NK-92 treated with Interleukin-12 subunit alpha and Interleukin-12 subunit beta, amount 100 ng/mL, for 24 hours (cell line): ENCODE measurements around the gene MAPK6.

Experiments used
- DNase-seq: peaks from one replicate; lab custom pipeline; 2025; lab: John Stamatoyannopoulos, UW

MAPK6 gene

DNA sequence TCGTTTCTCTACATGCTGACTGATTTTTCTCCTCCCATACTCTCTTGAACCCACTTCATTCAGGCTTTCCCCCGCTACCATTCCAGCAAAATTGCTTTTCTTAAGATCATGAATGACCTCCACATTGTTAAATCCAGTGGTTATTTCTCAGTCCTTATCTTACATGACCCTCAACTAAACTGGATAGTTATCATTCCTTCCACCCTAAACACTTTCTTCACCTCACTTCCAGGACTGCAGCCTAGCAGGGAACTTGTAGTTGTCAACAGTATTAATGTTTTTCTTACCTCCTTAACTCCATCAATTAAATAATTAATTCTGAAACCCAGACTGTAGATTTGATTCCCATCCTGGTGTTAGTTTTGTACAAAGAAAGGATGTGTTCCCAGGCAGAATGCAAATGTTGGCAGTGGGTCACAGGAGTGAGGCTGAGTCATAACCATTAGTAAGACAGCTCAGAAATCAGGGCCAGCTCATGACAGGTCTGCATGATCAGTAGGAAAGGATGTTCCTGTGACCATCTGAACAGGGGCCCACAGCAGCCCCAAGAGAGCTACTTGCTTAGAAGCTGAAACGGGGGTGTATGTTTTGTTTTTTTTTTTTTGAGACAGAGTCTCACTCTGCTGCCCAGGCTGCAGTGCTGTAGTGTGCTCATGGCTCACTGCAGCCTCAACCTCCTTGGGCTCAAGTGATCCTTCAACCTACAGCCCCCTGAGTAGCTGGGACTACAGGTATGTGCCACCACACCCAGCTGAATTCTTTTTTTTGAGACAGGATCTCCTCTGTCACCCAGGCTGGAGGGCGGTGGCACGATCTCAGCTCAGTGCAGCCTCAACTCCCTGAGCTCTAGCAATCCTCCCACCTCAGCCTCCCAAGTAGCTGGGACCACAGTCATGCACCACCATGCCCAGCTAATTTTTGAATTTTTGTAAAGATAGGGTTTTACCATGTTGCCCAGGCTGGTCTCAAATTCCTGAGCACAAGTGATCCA is 84.5 kb downstream of the MAPK6 start:
- peak; percentile 55 for DNase-seq

DNA sequence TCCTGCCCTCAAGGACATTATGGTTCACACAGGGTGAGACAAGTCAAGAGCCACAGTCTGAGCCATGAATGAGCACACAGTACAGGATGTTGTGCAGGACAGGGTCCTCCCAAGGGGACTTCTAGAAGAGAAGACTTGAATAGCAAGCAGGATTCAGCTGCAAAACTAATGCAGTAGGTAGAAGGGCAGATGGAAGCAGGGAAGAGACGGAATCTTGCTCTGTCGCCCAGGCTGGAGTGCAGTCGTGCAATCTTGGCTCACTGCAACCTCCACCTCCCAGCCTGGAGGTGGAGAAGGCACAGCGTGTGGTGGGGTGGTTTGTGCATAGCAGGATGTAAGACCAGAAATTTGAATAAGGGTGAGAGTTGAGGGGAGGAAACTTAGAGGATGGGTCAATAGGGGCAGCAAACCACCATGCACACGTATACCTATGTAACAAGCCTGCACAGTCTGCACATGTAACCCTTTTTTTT is 85.5 kb downstream of the MAPK6 start:
- no peak for DNase-seq

DNA sequence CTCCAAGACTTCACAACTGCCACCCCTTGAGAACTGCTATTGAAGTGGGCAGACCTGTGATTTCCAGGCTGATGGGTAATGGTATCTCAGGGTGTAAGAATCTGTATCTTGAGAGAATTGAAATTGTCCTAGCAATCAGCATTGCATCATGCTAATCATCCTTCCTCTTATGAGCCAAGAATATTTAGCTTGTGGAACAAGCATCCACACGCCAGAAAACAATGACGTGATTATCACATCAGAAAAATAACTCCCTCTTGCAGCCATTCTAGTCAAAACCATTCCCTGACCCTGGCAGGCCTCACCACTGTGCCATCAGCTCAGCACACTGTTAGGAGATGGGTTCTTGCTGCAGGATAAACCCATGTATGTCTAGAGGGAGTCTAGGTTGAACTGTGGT is 86.8 kb downstream of the MAPK6 start:
- DNase-seq = no peak

DNA sequence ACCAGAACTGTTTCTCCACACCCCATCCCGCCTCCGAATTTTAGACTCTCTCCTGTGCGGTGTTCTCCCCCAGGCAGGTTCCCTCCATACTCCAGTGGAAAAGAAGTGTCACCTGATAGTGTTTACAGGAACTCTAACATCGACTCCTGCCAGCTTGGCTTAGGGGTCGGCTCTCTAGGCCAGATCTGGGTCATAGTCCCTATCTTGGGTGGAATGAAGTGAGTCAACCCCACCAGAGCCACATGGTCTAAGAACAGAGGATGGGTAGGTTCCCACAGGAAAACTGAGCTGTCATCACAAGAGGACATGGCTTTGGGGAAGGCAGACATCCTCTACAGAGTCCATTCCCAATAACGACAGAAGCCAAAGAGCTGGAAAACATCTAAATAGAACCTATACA is 87.6 kb downstream of the MAPK6 start:
- no peak for DNase-seq

DNA sequence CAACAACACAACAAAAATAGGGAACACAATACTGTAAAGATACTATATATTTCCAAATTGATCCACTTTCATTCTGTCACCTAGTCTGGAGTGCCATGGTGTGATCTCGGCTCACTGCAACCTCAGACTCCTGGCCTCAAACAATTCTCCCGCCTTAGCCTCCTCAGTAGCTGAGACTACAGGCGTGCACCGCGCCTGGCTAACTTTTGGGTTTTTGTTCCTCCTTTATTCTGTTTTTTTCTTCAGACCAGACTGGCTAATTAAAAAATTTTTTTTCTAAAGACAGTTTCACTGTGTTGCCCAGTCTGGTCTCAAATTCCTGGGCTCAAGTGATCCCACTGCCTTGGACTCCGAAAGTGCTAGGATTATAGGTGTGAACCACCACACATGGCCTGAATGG is 88.2 kb downstream of the MAPK6 start:
- no peak for DNase-seq

DNA sequence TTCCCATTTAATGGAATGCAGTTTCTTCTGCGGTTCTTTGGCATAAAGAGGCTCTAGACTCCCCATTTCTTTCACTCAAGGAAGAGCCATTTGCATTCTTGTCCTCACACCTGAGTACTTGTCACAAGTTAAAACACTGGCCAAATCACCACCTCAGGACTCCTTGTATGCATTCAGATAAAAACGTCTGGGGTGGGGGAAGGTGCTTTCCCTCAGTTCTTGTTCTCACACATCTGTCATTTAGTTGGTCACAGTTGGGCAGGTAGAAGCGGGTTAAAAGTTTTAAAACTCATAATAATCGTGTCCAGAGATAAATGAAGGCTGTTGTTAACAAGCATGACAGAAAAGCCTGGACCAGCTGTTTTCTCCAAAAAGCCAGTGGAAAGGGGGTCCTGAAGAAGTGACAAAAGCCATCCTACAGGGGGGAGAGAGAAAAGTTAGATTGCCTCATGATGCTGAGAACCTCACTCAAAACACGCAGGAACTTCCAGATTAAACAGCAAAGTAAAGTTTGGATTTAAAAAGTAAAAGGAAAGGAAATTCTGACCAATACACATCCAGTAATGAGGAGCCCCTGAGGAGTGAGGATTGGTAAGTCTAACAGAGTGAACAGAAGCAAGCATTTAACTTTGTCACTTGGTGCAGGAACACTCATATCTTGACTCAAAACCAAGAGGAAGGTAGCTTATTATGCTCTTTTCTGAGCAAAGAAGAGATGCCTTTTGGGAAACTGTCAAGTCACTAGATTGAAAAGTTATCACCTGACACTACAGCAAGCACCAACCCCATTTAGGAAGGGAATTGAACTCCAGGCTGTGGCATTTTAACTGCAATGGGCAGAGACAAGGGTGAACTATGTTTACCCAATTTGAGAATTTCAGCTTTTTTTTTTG is 90.8 kb downstream of the MAPK6 start:
- DNase-seq = no peak

DNA sequence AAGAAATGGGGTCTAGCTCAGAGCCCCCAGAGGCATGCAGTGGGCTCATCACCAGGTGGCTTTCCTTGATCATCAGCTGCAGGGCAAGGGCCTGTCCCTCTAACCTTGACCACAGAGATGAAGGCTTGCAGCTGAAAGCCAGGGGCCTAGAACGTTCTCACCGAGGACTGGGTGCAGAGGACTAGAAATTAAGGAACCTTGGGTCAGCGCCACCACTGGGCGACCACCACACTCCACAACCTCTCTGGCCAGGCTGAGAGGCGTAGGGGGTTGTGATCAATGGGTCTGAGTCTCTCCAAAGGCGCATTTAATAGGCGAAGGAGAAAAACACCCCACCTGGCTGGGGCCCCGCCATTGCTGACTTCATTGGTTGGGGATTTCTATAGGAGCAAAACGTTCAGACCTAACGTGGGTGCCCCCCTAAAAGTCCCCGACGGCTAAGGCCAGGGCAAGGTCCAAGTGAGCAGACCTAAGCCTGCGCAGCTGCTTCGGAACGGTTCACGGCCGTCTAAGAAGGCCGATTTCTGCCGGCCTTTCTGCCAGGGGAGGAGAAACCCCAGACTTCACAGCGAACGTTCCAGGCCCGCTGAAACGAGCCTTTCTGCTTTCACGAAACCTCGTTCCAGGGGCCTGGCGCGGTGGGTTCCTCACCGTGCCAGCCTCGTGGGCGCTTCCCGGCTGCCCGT is 92.6 kb downstream of the MAPK6 start:
- no peak for DNase-seq

DNA sequence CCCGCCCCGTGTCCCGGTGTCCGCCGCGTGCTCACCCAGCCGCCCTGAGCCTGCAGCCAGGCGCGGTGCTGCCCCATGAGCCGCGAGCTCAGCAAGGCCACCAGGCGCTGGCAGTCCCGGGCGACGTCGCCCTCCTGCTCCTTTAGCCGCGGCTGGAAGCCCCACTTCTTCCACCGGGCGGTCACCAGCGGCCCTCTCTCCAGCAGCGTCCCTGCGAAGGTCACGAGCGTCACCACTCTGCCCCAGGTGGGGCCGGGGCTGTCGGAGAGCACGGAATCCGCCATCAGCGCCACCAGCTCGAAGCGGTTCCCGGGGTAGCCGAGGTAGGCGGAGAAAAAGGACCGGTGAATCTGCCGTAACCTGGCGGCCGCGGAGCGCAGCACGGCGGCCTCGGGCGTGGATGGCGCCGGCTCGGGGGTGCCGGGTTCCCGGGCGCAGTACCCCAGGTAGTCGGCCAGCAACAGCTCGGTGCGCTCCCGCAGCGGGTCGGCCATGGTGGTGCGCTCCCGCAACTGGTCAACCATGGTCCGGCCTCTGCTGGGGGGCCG is 93.3 kb downstream of the MAPK6 start:
- DNase-seq = no peak

DNA sequence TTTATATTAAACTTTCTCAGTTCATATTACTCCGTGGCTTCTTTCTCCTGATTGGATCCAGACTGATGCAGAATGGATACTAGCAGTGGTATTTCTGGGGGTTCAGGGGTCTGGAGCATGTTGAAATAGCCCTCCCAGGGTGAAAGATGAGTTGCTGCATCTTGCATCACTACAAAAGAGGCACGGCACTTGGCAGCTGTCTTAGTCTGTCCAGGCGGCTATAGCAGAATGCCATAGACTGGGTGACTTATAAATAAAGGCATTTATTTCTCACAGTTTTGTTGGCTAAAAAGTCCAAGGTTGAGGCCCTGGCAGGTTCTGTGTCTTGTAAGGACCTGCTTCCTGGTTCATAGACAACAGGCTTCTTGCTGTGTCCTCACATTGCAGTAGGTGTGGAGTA is 94.2 kb downstream of the MAPK6 start:
- DNase-seq = no peak

DNA sequence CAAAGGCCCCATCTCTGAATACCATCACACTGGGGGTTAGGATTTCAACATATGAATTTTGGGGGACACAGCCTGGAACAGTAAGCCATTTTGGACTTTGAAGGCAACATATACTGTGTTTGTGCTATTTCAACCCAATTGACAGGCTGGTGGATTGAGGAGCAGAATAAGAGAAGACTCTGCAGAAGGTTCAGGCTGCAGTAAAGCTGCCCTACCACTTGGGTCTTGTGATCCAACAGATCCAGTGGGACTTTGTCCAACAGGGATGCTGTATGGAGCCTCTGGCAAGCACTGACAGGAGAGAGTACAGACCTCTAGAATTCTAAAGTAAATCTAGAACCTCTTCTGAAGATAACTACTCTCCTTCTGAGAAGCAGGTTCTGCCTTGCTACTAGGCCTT is 94.7 kb downstream of the MAPK6 start:
- no peak for DNase-seq

DNA sequence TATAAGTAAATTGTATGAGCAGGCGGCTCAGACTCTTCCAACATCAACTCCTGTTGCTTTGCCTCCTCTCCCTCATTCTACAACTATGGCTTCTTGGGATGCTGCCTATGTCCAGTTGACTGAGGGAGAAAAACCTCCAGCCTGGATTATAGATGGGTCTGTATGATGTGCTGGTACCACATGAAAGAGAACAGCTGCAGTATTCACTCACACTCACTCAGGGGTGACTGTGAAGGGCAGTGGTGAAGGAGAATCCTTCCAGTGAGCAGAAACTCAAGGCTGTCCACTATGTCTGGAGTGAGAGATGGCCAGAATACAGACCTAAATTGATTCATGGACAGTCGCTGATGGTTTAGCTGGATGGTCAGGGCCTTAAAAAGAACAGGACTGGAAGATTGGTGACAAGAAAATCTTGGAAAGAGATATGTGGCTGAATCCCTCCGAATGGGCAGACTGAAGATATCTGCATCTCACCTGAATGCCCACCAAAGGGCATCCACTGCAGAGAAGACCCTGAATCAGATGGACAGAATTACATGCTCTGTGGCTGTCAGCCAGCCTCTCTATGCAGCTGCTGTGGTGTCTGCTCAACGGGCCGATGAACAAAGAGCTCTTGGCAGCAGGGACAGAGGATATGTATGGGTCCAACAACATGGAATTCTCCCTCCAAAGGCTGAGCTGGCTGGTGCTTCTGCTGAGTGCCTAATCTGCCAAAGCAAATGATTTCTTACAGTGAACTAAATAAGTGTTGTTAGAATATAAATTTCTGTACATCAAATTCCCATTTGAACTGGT is 95.4 kb downstream of the MAPK6 start:
- DNase-seq = no peak

DNA sequence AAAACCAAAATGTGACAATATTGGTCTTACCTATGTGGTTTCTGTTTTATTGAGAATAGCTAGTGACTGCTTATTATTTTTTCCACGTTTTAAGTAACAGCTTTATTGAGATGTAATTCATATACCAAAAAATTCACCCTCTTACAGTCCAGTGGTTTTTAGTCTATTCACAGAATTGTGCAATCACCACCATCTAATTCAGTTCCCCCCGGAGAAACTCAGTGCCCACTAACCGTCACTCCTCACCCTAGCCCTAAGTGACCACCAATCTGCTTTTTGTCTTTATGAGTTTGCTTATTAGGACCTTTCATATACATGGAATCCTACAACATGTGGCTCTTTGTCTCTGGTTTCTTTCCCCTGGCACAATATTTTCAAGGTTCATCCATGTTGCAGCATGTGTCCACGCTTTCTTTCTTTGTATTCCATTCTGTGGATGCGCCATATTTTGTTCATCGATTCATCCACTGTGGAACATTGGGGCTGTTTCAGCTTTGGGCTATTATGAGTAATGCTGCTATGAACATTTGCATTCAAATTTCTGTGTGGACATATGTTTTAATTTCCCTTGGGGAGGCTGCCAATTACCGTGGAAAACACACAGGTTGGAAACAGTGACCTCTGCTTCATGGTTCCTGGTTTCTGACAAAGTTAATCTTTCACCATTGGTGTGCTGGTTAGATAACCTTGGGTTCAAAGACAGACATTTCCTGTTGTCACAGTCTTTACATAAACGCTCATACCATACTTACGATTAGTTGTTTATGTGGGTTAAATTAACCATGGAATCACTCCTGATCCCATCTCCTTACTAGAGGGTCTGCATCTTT is 96.8 kb downstream of the MAPK6 start:
- DNase-seq = no peak
